ENCODE data around the gene NXT1. TPM values are rescaled to one million over a fixed set of nuclear protein-coding genes. Genes with fewer than 3 reads are reported as not detected.

Gene NXT1
- polyA plus RNA-seq, 1 donor from 2014 or later = 46.3 TPM

DNA sequence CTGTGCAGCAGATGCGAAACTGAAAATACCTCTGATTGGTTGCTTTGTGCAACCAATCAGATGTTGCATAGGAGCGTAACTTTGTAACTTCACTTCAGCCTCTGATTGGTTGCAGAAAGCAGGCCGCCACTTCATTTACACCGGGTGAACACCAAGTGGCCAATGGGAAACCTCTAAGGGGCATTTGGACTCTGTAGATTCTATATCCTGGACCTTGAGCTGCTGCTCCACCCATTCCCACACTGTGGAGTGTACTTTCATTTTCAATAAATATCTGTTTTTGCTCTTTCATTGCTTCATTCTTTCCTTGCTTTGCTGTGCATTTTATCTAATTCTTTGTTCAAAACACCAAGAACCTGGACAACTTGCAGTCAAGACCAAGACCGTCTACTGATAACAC is 14.1 kb upstream of the NXT1 start:
- Histone ChIP-seq H3K9me2 (ENCODE audit: insufficient read depth, low read length) (no peaks in the 10 kb centered on the region), H4K20me1 (ENCODE audit: insufficient read depth) (no peaks in the 10 kb centered on the region), H3K27me3 (ENCODE audit: insufficient read depth, low read depth, low read length) (no peaks in the 10 kb centered on the region), H3K36me3 (ENCODE audit: insufficient read depth, low read length) (no peaks in the 10 kb centered on the region), H3K9ac (ENCODE audit: low read length) (no peak overlapping the region), H3K27ac (ENCODE audit: low read length) (no peak overlapping the region), H2AFZ (ENCODE audit: low read depth, low read length) (no peak overlapping the region), H3K4me3 (ENCODE audit: low read length) (no peak overlapping the region), H3K4me2 (ENCODE audit: low read length) (no peak overlapping the region), H3F3A (ENCODE audit: insufficient read depth, low read length, poor library complexity, severe bottlenecking) (no peaks in the 10 kb centered on the region), H3K9me3 (ENCODE audit: low read length) (no peaks in the 10 kb centered on the region), H3K79me2 (replicated peaks; ENCODE audit: insufficient read depth, low read length) (no peaks in the 10 kb centered on the region)
- TF ChIP-seq, protein P1, sequence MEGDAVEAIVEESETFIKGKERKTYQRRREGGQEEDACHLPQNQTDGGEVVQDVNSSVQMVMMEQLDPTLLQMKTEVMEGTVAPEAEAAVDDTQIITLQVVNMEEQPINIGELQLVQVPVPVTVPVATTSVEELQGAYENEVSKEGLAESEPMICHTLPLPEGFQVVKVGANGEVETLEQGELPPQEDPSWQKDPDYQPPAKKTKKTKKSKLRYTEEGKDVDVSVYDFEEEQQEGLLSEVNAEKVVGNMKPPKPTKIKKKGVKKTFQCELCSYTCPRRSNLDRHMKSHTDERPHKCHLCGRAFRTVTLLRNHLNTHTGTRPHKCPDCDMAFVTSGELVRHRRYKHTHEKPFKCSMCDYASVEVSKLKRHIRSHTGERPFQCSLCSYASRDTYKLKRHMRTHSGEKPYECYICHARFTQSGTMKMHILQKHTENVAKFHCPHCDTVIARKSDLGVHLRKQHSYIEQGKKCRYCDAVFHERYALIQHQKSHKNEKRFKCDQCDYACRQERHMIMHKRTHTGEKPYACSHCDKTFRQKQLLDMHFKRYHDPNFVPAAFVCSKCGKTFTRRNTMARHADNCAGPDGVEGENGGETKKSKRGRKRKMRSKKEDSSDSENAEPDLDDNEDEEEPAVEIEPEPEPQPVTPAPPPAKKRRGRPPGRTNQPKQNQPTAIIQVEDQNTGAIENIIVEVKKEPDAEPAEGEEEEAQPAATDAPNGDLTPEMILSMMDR (IDR thresholded peaks at IDR 0.05; ENCODE audit: poor library complexity, severe bottlenecking) = no peak

DNA sequence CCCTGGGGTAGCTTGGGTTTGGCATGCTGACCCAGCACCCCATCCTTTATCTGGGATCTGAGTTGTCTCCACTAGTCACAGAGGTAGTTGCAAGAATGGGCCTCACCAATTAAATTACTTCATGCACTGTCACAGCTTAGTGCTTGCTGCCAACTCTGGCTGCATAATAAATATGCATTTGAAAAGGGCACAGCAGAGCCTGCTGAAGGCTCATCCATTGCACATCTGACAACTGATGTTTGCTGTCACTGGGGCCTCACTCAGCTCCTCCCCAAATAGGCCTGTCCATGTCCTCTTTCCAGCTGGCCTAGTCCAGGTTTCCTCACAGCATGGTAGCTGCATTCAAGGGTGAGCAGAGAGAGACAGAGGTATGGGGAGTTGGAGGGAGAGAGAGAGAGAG is 13.3 kb upstream of the NXT1 start:
- no peaks in the 10 kb centered on the region for H3K9me2 ChIP-seq (ENCODE audit: insufficient read depth, low read length)
- H3K27me3 ChIP-seq (ENCODE audit: insufficient read depth, low read depth, low read length) = no peaks in the 10 kb centered on the region
- no peaks in the 10 kb centered on the region for H4K20me1 ChIP-seq (ENCODE audit: insufficient read depth)
- no peak overlapping the region for H3K4me2 ChIP-seq (ENCODE audit: low read length)
- H2AFZ ChIP-seq (ENCODE audit: low read depth, low read length) = no peak overlapping the region
- H3F3A ChIP-seq (ENCODE audit: insufficient read depth, low read length, poor library complexity, severe bottlenecking) = no peaks in the 10 kb centered on the region
- H3K36me3 ChIP-seq (ENCODE audit: insufficient read depth, low read length) = no peaks in the 10 kb centered on the region
- TF ChIP-seq, protein P1 (IDR thresholded peaks at IDR 0.05; ENCODE audit: poor library complexity, severe bottlenecking) = no peak
- TF ChIP-seq EP300 (conservative IDR thresholded peaks at IDR 0.05; ENCODE audit: poor library complexity, severe bottlenecking) = peak; percentile 48
- H3K4me3 ChIP-seq (ENCODE audit: low read length) = peak overlapping the region; percentile 16
- H3K9me3 ChIP-seq (ENCODE audit: low read length) = no peaks in the 10 kb centered on the region
- H3K9ac ChIP-seq (ENCODE audit: low read length) = no peak overlapping the region
- H3K79me2 ChIP-seq (replicated peaks; ENCODE audit: insufficient read depth, low read length) = no peaks in the 10 kb centered on the region
- H3K27ac ChIP-seq (ENCODE audit: low read length) = no peak overlapping the region

DNA sequence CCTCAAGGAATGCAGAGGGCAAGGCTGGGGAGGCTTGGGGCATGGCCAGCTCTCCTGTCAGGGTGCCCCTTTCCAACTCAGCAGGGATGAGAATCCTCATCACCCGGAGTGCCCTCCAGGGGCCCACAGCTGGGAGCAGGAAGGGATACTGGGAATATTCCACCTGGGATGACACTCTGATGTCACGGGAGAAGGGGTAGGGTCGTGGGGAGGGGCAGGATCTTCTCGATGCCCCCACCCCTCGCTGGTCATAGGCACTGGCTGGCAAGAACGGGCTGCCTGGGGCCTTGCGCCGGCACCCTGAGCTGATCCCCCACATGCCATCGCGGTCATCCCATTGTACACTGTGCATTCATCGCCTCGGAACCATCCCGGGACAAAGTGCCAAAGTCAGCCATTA is 10.6 kb upstream of the NXT1 start:
- no peaks in the 10 kb centered on the region for H3K9me2 ChIP-seq (ENCODE audit: insufficient read depth, low read length)
- no peaks in the 10 kb centered on the region for H3K36me3 ChIP-seq (ENCODE audit: insufficient read depth, low read length)
- no peak overlapping the region for H2AFZ ChIP-seq (ENCODE audit: low read depth, low read length)
- no peaks in the 10 kb centered on the region for H3K27me3 ChIP-seq (ENCODE audit: insufficient read depth, low read depth, low read length)
- H4K20me1 ChIP-seq (ENCODE audit: insufficient read depth) = no peaks in the 10 kb centered on the region
- no peak overlapping the region for H3K9ac ChIP-seq (ENCODE audit: low read length)
- H3K79me2 ChIP-seq (replicated peaks; ENCODE audit: insufficient read depth, low read length) = no peaks in the 10 kb centered on the region
- H3K4me2 ChIP-seq (ENCODE audit: low read length) = no peak overlapping the region
- no peak overlapping the region for H3K4me3 ChIP-seq (ENCODE audit: low read length)
- TF ChIP-seq, protein P2, sequence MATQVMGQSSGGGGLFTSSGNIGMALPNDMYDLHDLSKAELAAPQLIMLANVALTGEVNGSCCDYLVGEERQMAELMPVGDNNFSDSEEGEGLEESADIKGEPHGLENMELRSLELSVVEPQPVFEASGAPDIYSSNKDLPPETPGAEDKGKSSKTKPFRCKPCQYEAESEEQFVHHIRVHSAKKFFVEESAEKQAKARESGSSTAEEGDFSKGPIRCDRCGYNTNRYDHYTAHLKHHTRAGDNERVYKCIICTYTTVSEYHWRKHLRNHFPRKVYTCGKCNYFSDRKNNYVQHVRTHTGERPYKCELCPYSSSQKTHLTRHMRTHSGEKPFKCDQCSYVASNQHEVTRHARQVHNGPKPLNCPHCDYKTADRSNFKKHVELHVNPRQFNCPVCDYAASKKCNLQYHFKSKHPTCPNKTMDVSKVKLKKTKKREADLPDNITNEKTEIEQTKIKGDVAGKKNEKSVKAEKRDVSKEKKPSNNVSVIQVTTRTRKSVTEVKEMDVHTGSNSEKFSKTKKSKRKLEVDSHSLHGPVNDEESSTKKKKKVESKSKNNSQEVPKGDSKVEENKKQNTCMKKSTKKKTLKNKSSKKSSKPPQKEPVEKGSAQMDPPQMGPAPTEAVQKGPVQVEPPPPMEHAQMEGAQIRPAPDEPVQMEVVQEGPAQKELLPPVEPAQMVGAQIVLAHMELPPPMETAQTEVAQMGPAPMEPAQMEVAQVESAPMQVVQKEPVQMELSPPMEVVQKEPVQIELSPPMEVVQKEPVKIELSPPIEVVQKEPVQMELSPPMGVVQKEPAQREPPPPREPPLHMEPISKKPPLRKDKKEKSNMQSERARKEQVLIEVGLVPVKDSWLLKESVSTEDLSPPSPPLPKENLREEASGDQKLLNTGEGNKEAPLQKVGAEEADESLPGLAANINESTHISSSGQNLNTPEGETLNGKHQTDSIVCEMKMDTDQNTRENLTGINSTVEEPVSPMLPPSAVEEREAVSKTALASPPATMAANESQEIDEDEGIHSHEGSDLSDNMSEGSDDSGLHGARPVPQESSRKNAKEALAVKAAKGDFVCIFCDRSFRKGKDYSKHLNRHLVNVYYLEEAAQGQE (IDR thresholded peaks at IDR 0.05; ENCODE audit: borderline replicate concordance) = no peak
- TF ChIP-seq RAD21 (conservative IDR thresholded peaks at IDR 0.05) (no peak), MXI1 (conservative IDR thresholded peaks at IDR 0.05; ENCODE audit: poor library complexity, severe bottlenecking) (no peak), EZH2 (IDR thresholded peaks at IDR 0.05; ENCODE audit: borderline replicate concordance, insufficient read depth, low read length, poor library complexity, severe bottlenecking) (no peak), SMC3 (conservative IDR thresholded peaks at IDR 0.05; ENCODE audit: poor library complexity) (no peak), TAF1 (IDR thresholded peaks at IDR 0.05; ENCODE audit: low read depth) (no peak), EP300 (conservative IDR thresholded peaks at IDR 0.05; ENCODE audit: poor library complexity, severe bottlenecking) (no peak), POLR2AphosphoS5 (IDR thresholded peaks at IDR 0.05) (no peak)
- TF ChIP-seq, protein P1 (IDR thresholded peaks at IDR 0.05; ENCODE audit: poor library complexity, severe bottlenecking) = no peak
- no peak overlapping the region for H3K27ac ChIP-seq (ENCODE audit: low read length)
- no peaks in the 10 kb centered on the region for H3K9me3 ChIP-seq (ENCODE audit: low read length)
- no peaks in the 10 kb centered on the region for H3F3A ChIP-seq (ENCODE audit: insufficient read depth, low read length, poor library complexity, severe bottlenecking)
